Activated naive CD4-positive, alpha-beta T cell (primary cell): Measurements from ENCODE around the gene CLCA4.
"Not testable (repeated sequence)": the region's sequence is repeated elsewhere in the genome, so short reads cannot be mapped to it uniquely, and the experiment has no call there.

Source experiments
- DNase-seq, 4 experiments: peaks; one replicate each; lab custom pipeline; 2025; lab: John Stamatoyannopoulos, UW

Gene CLCA4

DNA sequence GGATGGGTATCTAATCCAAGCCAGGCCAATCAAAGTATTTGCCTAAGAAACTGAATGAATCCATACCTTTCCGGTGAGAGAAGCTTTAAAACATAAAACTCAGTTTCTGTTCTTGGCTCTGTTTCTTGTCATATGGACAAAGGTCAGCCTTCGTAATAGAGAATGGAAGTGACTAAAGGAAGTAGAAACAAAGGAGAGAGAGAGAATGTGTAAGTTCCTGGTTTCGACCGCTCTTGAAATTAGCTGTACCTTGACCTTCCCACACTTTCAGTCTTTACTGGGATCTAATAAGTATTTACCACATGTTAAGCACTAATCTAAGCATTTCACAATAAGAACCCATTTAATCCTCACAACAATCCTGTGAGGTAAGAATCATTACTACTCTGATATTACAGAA is 19.6 kb upstream of the CLCA4 start:
- DNase-seq = no peak

DNA sequence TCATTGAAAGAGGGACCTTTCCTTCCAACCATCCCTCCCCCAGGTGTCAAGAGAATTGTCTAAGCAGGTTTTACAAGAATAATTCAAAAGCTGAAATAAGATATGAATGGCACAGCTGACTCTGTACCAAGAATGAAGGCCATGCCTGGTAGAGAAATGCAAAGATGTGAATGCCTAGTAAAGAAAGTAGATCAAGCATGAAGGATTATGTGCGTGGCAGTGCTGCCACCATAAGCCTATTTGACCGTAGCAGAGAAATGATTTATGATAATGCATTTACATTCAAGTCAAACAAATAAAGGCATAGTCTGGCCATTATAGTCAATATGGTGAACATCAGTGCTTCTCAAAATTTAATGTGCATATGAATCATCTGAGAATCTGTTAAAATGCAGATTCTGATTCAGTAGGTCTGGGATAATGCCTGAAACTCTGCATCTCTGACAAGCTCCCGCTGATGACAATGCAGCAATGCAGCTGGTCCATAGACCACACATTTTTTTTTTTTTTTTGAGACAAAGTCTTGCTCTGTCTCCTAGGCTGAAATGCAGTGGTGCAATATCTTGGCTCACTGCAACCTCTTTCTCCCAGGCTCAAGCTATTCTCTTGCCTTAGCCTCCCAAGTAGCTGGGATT is 16.6 kb upstream of the CLCA4 start:
- DNase-seq = no peak

DNA sequence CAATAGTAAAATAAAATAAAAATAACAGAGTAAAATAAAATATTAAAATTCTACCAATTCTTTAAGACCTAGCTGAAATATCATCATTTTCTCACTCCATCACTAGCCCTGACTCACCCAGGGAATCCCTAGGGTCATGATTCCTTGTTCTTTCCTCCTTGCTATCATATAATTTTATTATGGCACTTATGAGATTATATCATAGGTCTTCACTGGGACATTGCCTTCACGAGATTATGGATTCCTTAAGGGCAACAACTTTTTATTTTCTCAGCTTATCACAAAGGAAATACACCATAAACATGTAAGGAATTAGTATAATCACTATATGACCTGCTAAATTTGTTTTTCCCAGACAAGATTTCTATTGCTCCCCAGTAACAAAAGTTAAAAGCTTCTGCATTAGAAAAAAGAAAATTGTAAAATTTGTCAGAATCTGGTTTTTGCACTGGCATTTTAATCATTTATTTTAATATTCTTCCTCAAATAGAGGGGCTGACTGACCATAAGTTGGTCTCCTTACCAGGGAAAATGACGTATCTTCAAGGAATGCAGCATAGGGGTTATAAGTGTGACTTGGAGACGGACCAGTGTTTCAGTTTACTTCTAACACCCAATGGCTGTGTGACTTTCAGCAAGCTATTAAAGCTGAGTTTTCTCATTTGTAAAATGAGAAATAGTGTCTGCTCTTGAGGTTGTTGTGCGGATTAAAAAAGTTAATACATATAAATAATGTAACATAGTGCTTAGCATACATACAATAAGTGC is 8.8 kb upstream of the CLCA4 start:
- no peak for DNase-seq

GRCh38 chr1:86538775-86539174 is 8.1 kb upstream of the CLCA4 start:
- no peak for DNase-seq

DNA sequence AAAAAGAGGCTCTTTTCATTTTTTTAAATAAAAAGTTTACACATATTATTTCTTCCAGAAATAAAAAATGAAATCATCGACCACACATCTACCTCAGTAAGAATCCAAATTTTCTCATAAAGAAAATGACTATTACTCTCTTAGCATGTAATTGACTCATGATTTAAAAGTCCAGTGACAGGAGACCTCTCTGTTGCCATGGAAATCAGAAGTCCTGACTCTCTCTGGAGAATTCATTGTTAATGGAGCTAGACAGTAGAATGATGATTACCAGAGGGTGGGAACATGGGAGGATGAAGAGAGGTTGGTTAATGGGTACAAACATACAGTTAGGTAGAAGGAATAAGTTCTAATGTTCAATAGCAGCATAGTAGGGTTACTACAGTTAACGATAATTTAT is 5.0 kb upstream of the CLCA4 start:
- no peak for DNase-seq

DNA sequence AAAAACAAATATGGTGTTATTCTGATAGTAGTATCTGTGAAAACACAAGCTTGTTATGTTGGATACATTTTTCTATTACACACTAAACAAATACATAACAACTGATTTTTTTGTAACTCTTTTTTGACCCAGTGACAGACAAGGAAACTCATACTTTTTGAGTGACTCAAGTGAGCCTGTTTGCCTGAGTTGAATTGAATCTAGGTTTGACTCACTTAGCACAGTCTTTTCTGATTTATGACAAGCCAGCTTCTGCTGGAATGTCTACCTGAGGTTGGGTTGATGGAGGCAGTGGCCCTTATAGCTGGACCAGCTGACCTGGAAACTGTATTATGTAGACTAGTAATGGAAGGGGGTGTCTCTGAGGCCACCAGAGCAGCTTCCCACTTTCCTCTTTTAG is 4.2 kb upstream of the CLCA4 start:
- DNase-seq = no peak

- DNase-seq = no peak
These were observed 2.0 kb downstream of the CLCA4 start for GRCh38 chr1:86548839-86549238.

- DNase-seq = no peak
These were observed 4.4 kb downstream of the CLCA4 start for GRCh38 chr1:86551305-86551704.

DNA sequence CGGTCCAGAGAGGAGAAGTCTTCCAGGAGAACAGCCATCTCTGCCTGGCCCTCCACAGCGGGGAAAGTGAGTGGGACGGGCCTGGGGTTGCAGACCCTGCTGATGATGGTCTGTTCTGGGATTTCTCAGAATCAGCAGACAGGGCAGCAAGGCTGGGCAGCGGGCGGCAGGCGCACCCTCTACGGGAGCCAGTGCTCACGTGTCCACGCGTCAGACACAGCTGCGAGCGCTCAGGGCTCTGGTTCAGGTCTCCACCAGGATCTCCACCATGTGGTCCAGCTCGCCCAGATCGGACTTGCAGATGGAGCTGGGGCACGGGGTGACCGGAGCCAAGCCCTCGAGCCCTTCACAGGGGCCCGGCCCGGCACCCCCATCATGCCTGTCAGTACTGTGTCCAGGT is 5.5 kb downstream of the CLCA4 start:
- no peak for DNase-seq

- DNase-seq = no peak
These were observed 10.9 kb downstream of the CLCA4 start for GRCh38 chr1:86557739-86558138.

DNA sequence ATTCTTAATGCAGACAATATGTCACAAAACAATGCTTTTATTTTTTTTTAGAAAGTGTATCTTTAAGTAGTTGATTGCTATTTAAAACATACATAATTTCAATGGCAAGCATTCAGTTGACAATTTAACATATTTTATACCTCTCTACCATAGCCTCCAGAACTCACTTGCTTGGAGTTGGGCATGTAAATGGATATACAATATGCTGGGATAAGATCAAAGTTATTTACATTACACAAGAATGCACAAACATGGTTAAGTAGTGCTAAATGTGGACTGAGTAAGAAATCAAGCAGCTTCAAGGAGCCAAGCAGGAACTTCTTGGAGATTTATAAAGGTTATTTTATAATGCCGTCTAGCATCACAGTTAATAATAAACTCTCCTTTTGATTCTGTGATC is 17.0 kb downstream of the CLCA4 start:
- DNase-seq = no peak

- DNase-seq = no peak
These were observed 20.5 kb downstream of the CLCA4 start for GRCh38 chr1:86567341-86567740.

- no peak for DNase-seq
These were observed 21.0 kb downstream of the CLCA4 start for GRCh38 chr1:86567878-86568277.

GRCh38 chr1:86573763-86574484 is 27.0 kb downstream of the CLCA4 start:
- no peak for DNase-seq

DNA sequence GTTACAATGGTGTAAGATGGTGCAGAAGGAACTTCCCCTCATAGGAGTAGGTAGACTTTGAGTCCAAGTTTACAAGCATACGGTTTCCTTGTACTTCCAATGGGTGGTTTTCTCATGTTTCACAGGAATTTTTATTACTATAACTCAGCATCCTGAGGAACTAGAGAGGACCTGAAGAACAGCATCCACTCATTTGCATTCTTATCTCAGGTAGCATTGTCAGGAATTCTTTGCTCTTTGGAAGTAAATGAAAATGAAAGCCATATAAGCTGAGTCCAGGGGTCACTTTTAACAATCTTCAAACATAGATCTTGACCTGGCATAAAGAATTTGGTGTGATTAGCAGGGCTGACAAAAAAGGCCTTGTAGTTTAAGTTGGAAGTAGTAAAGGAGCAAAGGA is 34.4 kb downstream of the CLCA4 start:
- no peak for DNase-seq

- DNase-seq = no peak
These were observed 35.3 kb downstream of the CLCA4 start for GRCh38 chr1:86582161-86582560.

DNA sequence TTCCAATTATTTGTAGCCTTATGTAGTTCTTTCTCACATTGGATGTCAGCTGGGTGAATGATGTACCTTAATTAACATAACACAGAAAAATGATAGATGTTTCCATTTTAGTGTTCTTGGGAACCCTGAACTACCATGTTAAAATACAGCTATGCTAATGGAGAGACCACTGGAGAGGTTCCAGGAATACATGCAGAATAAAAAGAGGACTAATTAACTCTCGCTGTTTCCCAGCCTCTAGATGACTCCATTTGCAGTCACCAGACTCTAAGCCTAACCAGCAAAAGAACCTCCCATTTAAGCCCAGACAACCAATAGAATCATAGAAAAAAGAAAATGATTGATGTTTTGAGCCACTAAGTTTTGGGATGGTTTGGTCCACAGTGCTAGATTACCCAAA is 36.2 kb downstream of the CLCA4 start:
- no peak for DNase-seq

DNA sequence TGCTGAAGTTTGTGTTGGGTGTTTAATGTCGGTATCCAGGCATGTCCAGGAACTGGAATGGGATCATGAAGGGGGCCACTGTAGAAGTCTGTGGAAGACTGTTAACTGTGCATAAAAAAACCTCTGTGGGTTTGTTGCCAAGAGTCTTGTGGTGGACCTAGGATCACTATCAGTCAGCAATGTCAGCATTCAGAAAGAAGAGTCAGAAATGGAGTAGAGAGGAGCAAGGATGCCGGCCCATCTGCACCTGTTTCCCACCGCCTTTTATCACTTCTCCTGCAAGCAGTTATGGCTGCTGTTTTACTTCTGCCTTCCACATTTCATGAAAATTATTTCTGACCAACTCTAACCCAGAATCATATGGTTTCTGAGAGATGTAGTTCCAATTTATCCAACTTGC is 36.7 kb downstream of the CLCA4 start:
- DNase-seq = no peak

- DNase-seq = no peak
These were observed 47.4 kb downstream of the CLCA4 start for GRCh38 chr1:86594284-86594770.

DNA sequence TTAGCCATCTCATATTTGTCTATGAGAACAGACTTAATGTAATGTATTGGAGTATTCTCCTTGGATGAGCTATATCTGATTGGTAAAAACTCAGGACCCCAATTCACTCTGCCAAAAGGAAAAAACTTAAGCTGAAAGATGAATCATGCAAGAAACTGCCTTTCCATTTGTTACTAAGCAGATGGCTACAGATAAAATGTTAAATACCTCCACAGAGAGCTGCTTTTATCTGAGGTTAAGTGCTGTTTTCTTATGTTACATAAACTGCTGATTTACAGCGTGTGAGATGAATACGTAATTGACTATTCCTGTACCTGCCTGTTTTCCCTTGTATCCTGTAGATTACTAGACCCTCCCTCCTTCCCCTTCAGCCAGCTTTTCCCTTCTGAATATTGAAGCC is 49.3 kb downstream of the CLCA4 start:
- no peak for DNase-seq

DNA sequence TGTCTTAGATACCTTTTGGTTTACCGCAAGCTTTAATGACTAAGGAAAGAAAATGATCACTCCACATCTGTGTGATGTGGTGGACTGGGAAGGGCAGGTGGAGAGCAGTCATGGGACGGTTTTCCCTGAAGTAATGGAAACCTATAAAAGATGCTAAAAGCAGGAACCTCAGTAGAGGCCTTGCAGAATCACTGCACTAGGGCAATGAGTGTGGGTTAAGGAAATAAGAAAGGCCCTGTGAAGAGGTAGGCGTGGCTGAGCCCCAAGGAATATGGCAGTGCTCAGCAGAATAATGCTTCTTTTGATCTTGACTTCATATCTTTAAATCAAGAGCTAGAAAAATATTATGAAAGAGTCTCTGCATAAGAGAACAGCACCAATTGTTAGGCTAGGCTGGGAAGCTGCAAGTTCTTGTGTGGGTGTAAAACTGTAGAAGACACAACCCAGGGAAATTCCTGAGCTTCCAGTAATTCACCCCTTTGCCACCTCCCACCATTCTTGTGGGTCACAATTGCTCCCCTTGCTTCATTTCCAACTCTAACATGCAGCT is 49.9 kb downstream of the CLCA4 start:
- no peak for DNase-seq

DNA sequence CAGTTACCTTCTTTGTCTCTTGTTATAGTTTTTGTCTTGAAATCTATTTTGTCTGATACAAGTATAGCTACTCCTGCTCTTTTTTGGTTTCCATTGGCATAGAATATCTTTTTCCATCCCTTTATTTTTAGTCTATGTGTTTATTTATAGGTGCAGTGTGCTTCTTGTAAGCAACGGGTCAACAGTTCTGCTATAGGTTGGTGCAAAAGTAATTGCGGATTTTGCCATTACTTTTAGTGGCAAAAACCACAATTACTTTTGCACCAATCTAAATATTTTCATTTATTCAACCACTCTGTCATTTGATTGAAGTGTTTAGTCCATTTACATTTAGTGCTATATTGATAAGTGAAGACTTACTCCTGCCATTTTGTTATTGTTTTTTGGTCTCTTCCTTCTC is 59.2 kb downstream of the CLCA4 start:
- not testable (repeated sequence) for DNase-seq

- DNase-seq = no peak
These were observed 69.6 kb downstream of the CLCA4 start for GRCh38 chr1:86616433-86616832.
